Mammary epithelial cell (primary cell): Measurements from ENCODE around the gene MAP3K12.

Experiments
- CTCF ChIP-seq, 2 donors: IDR thresholded peaks in 1 of 2; conservative IDR thresholded peaks in 1 of 2; 2 replicates each; pipeline ENCODE4 v1.5.1; 2011 to 2012; ENCODE audit warnings: inconsistent platforms in 2 of 2, low read length in 2 of 2, mild to moderate bottlenecking in 2 of 2, control low read depth in 1 of 2, low read depth in 1 of 2; ENCODE audit not compliant: insufficient read depth in 1 of 2; ENCODE audit errors: extremely low read depth in 1 of 2
- EZH2 ChIP-seq: IDR thresholded peaks from 2 replicates; pipeline ENCODE4 v1.6.1; 2012; ENCODE audit warnings: low read length, inconsistent platforms, borderline replicate concordance

- TF ChIP-seq CTCF (conservative IDR thresholded peaks at IDR 0.05 in 1 of 2, IDR thresholded peaks at IDR 0.05 in 1 of 2; ENCODE audit: extremely low read depth in 1 of 2, insufficient read depth in 1 of 2, low read depth in 1 of 2, low read length in 2 of 2) (no peak), EZH2 (no peak)
Observed at GRCh38 chr12:53515291-53515680, 16.0 kb upstream of the MAP3K12 start.
